T47D (cell line): ENCODE results near the gene ARHGAP12.

Experiments
- DNase-seq, 2 experiments: peaks; one replicate each; pipeline versions ENCODE4 v3.0.0 to v3.0.0-alpha.2; 2011 to 2012; ENCODE audit warnings: low read depth in 1 of 2, low spot score in 1 of 2
- JUND ChIP-seq: IDR thresholded peaks from 2 replicates; pipeline ENCODE4 v1.6.1; 2012; ENCODE audit warnings: low read depth
- in situ Hi-C: cut with HindIII; loops from 2 replicates; pipeline ENCODE4 v1.10.0; 2016; ENCODE audit warnings: low sequenced_read_pairs, low pct_unique_long_range_greater_than_20kb

The ARHGAP12 gene

GRCh38 chr10:31942892-31943291 lies 14.3 kb upstream of the ARHGAP12 start:
- DNase-seq = no peak
- in situ Hi-C loops = no loop called here
- no peak for TF ChIP-seq JUND

DNA sequence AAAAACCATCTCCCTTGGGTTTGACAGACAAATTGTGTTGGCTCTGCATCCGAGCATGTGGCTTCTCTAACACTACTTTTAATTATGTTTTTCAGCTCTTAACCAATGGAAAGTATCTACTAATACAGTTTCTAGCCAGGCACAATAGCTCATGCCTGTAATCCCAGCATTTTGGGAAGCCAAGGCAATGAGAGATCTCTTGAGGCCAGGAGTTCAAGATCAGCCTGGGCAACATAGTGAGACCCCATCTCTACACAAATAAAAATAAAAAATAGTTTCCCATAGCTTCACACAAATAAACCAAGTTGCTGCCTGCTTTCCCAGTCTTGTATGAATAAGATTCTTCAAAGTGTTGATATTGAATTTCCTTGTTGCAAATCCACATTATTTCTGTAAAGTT lies 13.8 kb upstream of the ARHGAP12 start:
- in situ Hi-C loops = no loop called here
- DNase-seq = no peak
- TF ChIP-seq JUND = no peak

- TF ChIP-seq JUND = no peak
- in situ Hi-C loops = no loop called here
- DNase-seq = no peak
Observed at GRCh38 chr10:31940839-31941653, 12.4 kb upstream of the ARHGAP12 start.

DNA sequence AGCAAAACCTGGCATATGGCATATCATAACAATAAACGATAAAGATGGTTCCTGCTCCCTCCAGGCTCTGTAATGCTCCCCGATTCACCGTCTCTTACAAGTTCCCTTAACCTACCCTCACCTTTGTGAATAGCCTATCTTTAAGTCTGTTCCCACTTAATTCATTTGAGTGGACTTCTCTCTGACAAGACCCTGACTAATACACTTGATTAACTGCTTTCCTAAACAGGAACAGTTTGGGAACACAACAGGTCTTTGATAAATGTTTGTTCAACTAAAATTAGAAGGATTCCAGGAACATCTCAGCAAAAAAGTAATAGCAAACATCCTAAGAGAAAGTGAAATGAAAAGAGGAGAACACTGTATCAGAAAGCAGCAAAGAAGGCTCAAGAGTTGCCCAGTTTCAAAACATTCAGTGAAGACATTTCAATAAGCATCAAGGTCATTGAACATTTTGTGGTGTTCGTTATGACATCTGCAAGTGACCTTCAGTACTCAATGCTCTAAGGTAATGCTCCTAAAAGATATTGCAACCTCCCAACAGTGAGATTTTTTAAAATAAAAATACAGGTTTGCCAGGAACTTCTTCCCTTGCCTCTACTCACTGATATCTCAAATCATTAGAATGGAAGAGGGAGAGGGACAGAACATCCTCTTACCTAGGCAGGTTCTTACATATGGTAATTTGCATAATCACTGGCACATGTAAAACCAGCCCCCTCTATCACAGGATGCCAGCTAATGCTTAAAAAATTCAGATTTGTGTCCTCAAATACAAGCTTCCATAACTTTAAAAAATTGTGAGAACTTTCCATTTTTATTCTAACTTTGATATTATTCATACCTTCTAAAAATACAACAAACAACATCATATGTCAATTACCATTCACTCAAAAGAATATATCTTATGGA lies 11.4 kb upstream of the ARHGAP12 start:
- DNase-seq = no peak
- no peak for TF ChIP-seq JUND
- in situ Hi-C loops = no loop called here

DNA sequence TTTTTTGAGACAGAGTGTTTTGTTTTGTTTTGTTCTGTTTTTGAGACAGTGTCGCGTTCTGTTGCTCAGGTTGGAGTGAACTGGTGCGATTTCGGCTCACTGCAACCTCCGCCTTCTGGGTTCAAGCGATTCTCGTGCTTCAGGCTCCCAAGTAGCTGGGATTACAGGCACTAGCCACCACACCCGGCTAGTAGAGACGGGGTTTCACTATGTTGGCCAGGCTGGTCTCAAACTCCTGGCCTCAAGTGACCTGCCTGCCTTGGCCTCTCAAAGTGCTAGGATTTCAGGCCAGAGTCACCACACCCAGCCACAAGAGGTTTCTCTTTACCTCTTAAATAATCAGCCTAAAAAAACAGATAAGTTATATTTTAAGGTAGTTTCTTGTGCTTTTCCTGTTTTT lies 8.7 kb upstream of the ARHGAP12 start:
- no peak for TF ChIP-seq JUND
- no peak for DNase-seq
- in situ Hi-C loops = no loop called here

DNA sequence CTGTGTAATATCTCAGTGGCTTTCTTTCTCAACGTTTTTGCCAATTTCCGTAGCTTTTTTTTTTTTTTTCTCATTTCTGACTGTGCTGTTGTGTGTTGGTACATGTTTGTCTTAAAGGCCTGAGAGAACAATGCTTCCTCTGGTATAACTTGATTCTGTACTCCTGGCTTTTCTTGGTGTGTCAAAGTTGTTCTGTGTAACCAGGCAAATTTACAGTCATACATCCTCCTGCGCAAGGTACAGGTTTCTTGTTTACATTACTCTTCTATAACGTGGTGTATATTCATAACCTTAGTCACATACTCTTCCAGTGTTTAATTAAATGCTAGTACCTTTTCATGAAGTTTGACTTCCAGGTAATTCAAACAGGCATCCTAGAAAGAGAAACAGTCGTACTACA lies 8.3 kb upstream of the ARHGAP12 start:
- in situ Hi-C loops = no loop called here
- TF ChIP-seq JUND = no peak
- DNase-seq = peak in 1 of 2 experiments; percentile 1

GRCh38 chr10:31936086-31936485 lies 7.5 kb upstream of the ARHGAP12 start:
- no peak for DNase-seq
- in situ Hi-C loops = no loop called here
- TF ChIP-seq JUND = no peak

DNA sequence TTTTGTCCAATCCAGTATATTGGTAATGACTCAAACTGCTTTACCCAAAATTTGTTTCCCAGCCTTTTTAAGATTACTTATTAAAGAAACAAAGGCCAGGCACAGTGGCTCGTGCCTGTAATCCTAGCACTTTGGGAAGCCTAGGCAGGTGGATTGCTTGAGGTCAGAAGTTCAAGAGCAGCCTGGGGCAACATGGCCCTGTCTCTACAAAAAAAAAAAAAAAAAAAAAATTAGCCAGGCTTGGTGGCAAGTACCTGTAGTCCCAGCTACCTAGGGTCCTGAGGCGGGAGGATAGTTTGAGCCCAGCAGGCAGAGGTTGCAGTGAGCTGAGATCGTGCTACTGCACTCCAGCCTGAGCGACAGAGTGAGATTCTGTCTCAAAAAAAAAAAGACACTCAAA lies 7.0 kb upstream of the ARHGAP12 start:
- in situ Hi-C loops = no loop called here
- no peak for TF ChIP-seq JUND
- no peak for DNase-seq

DNA sequence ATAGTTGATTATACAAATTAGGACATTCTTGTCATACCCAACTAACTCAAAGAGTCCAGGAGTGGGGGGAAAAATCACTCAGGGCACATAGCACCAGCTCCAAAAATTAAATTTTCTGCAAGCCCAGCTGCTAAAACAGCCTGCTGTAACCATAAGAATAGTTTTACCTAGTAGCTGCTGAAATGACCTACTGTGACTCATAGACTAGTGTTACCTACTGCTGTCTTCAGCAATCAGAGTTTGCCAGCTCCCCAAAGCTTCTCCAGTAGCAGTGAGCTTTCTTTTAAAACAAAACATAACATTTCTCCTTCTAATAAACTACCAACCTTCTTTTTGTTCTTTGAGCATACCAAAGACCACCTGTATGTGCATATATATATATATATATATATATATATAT lies 4.2 kb upstream of the ARHGAP12 start:
- in situ Hi-C loops = no loop called here
- no peak for DNase-seq
- no peak for TF ChIP-seq JUND

- no peak for DNase-seq
- in situ Hi-C loops = no loop called here
- no peak for TF ChIP-seq JUND
Observed at GRCh38 chr10:31930856-31931255, 2.2 kb upstream of the ARHGAP12 start.

DNA sequence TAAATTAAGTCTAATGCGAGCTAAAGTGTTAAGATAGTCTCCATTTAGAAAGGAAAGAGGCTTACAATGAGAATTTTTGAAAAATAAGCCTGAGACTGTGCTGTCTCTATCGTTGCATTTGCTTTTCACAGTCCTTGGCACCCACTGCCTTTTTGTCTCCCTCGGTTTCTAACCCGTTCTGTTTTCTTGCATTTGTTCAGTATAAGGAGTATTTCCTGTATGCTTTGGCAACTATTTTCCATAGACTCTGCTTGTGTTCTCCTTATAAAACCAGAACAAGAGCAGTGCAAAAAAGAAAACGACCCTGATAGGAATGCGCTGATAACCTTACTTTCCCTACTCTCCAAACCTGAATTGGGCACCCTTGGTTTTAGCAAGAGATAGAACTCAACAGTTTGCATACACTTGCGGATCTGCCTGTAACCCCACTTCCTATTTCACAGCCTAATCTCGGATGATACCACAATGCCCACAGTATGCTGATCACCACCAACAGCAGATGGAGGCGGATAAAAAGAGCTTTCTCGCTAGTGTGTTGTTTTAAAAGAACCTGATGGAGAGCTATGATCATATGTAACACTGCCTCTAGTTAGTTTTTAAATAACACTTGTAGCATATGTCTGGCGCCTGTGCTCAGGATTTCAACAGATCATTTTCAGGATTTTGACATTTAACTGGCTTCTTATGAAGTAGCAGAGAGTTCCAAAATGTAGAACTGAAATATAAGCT lies 1.6 kb upstream of the ARHGAP12 start:
- no peak for TF ChIP-seq JUND
- no peak for DNase-seq
- in situ Hi-C loops = no loop called here

DNA sequence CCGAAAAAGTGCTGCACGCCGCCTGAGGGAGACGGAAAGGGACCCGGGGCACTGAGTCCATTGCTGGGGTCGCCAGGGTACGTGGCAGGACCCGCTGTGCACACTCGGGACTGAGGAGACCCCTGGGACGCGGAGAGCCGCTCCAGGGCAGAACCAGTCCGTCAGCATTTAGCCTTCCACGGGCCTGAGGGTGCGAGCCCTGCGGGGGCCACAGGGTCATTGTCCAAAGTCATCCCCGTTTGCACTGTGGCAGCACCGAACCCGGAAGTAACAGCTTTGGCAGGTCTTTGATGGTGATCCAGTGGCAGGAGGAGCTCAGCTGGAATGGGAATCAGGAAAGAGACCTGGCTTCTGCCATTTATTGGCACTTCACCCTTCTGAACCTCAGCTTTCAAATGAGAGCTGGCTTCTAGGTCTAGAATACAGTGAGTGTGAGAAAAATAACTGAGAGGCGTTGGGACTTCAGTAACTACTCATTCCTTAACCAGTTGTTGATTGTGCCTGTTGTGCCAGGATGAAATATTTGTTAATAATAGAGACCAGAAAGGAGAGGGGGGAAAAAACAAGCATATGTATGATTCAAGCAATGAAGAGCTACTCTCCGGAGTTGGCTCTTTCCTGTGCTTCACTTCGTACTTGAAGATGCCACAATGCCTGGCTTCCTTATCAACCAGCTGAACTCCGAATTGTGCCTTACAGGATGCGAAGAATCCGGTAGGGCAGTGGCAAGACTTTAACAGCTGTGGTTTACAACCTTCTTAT lies 811 bp upstream of the ARHGAP12 start:
- no peak for TF ChIP-seq JUND
- DNase-seq = peak; percentile 7 to 39
- in situ Hi-C loops = no loop called here
